GM13976 (cell line): Measurements from ENCODE around the gene KRTAP5-7.

Experiments used
- DNase-seq: peaks from one replicate; pipeline ENCODE4 v3.0.0; 2012; ENCODE audit warnings: low spot score
- CTCF ChIP-seq: IDR thresholded peaks from 2 replicates; pipeline ENCODE4 v1.5.1; 2012; ENCODE audit warnings: borderline replicate concordance, mild to moderate bottlenecking; ENCODE audit not compliant: insufficient read depth; ENCODE audit errors: extremely low read depth, missing control alignments, control extremely low read depth
- in situ Hi-C: fragments of 300-500 bp; cut with MboI; formaldehyde crosslinking; loops from one replicate; pipeline ENCODE4 v1.12.0; 2022; ENCODE audit warnings: low sequenced_read_pairs, mixed read lengths, inconsistent platforms; ENCODE audit not compliant: unreplicated experiment

The KRTAP5-7 gene

GRCh38 chr11:71502026-71502425 is 25.0 kb upstream of the KRTAP5-7 start:
- in situ Hi-C loops: no loop called here

GRCh38 chr11:71502871-71503435 is 24.1 kb upstream of the KRTAP5-7 start:
- no peak for TF ChIP-seq CTCF
- in situ Hi-C loops: no loop called here
- DNase-seq: no peak

More at GRCh38 chr11:71502026-71502425, 25.0 kb upstream of the KRTAP5-7 start:
- TF ChIP-seq CTCF: no peak
- DNase-seq: no peak

- in situ Hi-C loops: no loop called here
- no peak for DNase-seq
- no peak for TF ChIP-seq CTCF
Measured at GRCh38 chr11:71504531-71504930, 22.5 kb upstream of the KRTAP5-7 start.

- no peak for TF ChIP-seq CTCF
- in situ Hi-C loops: no loop called here
- no peak for DNase-seq
Measured at GRCh38 chr11:71505001-71505400, 22.1 kb upstream of the KRTAP5-7 start.

- TF ChIP-seq CTCF: no peak
- DNase-seq: no peak
- in situ Hi-C loops: no loop called here
Measured at GRCh38 chr11:71505781-71506180, 21.3 kb upstream of the KRTAP5-7 start.

GRCh38 chr11:71507102-71507501 is 20.0 kb upstream of the KRTAP5-7 start:
- no peak for DNase-seq
- in situ Hi-C loops: no loop called here
- no peak for TF ChIP-seq CTCF
